ENCODE results near the gene TRMT1.

- TF ChIP-seq CTCF (IDR thresholded peaks at IDR 0.05) = no peak
- no peak for TF ChIP-seq POLR2A (IDR thresholded peaks at IDR 0.05)
Observed at GRCh38 chr19:13165162-13165997, 48.8 kb upstream of the TRMT1 start.
